Measurements from ENCODE around the gene CNOT9.

The CNOT9 gene

GRCh38 chr2:218577482-218578220 lies 9.0 kb downstream of the CNOT9 start:
- no peak for DNase-seq

DNA sequence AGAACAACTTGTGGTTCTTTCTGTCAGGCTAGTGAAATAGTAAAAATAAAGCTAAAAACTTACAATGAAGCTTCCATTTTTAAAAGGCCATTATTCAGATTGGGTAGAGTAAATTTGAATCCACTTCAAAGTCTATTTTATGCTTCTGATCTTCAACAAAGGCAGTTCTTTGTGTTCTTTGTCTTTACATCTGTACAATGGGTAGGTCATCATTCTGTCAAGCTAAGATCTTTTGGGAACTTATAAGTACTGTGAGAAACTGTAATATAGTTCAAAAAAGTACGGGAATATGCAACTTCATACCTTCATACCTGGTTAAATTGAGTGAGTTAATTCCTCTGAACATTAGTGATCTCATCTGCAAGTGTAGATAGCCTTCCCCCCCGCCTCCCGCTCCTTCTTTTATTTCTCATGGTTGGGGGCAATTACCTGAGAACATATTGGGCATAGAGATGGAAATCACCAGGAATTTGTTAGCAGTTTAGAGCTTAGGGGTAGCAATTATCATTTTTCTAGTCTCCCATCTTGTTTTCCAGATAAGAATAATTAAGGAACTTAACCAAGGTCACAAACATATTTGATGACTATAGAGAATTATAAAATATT lies 9.7 kb downstream of the CNOT9 start:
- DNase-seq: no peak

DNA sequence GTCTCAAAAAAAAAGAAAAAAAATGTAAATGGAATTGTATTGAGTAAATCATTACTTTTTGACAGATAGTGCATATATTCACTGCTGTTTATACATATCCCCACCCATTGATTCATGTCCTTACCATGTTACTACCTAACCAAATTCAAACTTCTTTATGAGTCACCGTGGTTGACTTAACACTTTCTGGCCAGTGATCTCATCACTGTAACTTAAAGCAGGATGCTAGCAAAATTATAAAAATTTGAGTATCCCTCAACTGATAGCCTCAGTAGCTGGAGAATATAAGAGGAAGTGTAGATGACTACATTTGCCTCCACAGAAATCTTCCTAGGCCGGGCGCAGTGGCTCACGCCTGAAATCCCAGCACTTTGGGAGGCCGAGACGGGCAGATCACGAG lies 13.4 kb downstream of the CNOT9 start:
- no peak for DNase-seq

GRCh38 chr2:218583983-218584850 lies 15.6 kb downstream of the CNOT9 start:
- DNase-seq: no peak

- no peak for DNase-seq
Measured at GRCh38 chr2:218585541-218585940, 16.9 kb downstream of the CNOT9 start.

- DNase-seq: peak in 3 of 51 donors; percentile 8 to 22 (median 10)
Measured at GRCh38 chr2:218605432-218605831, 36.8 kb downstream of the CNOT9 start.

GRCh38 chr2:218607436-218608115 lies 38.9 kb downstream of the CNOT9 start, which contains the start of gene PLCD4:
PLCD4 (plus strand) TSS chr2:218607899; CDS start chr2:218615740, 7,841 bp downstream.
- DNase-seq: peak in 8 of 51 donors; percentile 2 to 16 (median 10)

- no peak for DNase-seq
Measured at GRCh38 chr2:218615868-218616315, 47.3 kb downstream of the CNOT9 start.

DNA sequence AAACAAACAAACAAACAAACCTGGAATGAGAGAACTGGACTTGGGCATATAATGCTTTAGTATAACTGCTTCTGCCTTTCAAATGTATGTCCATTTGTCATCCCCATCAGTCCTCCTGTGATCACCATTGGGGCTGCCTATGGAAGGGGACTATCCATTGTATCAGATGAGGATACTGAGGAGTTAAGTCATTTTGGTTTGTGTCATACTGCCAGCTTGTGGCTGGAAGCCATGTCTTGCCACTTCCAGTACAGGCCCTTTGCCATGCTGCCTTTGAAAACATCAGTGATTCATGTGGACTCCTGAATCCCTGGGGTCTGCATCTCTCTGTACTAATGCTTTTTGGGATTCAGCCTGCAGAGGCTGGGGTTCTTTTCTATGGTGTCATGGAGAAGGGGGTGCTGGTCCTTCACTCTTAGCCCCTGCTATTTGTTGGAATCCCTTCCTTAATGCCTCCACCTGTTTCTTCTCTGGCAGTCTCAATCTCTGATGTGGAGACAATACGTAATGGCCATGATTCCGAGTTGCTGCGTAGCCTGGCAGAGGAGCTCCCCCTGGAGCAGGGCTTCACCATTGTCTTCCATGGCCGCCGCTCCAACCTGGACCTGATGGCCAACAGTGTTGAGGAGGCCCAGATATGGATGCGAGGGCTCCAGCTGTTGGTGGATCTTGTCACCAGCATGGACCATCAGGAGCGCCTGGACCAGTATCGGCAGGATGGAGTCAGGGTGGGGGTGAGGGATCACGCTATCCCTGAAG lies 49.6 kb downstream of the CNOT9 start:
- no peak for DNase-seq

DNA sequence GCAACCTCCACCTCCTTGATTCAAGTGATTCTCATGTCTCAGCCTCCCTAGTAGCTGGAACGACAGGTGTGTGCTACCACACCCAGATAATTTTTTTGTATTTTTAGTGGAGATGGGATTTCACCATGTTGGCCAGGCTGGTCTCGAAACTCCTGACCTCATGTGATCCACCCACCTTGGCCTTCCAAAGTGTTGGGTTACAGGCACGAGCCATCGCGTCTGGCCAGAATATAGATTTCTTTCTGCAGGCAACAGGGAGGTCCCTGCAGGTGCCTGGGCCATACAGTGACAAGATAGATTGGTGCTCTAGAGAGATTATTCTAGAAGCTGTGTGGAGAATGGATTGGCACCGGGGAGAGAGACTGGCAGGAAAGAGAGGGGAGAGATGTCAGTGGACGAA lies 52.4 kb downstream of the CNOT9 start:
- DNase-seq: no peak

GRCh38 chr2:218622606-218623365 lies 54.1 kb downstream of the CNOT9 start:
- DNase-seq: no peak

DNA sequence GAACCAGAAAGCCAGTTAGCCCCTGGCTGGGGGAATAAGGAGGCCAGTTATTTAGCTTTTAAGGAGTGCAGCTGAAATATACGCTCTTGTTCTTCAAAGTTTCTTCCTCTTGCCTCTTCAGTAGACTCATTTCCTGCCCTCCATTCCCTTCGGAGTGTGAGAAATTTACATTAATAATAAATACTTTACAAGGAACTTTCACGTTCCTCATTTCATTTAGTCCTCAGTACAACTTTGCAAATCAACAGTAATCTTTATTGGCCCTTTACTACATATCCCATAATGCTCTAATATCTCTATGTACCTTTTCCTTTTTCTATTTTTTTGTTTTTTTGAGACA lies 54.7 kb downstream of the CNOT9 start:
- no peak for DNase-seq

- DNase-seq: no peak
Measured at GRCh38 chr2:218626369-218626768, 57.7 kb downstream of the CNOT9 start.

DNA sequence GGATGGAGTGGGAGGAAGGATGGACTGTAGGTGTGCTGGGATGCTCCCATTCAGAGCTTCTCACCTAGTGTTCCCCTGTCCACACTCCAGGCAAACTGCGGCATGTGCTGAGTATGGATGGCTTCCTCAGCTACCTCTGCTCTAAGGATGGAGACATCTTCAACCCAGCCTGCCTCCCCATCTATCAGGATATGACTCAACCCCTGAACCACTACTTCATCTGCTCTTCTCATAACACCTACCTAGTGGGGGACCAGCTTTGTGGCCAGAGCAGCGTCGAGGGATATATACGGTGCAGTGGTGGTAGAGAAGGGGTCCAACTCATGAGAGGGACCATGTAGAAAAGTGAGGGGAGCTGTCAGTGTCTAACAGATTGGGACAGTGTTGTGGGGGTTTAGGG lies 59.3 kb downstream of the CNOT9 start:
- DNase-seq: no peak

DNA sequence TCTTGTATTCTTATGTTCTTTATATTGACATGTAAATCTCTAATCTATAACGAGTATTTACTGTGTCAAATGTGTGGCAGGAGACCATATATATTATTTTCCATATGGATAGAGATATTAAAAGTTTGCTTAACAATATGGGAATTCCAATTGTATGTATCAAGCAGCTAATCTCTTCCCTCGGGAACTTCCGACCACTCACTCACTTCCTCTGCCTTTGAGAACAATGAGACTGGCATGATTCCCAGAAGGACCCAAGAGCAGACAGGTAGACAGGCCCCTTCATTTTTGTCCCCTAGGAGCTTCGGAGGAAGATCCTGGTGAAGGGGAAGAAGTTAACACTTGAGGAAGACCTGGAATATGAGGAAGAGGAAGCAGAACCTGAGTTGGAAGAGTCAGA lies 63.2 kb downstream of the CNOT9 start:
- DNase-seq: no peak

GRCh38 chr2:218635719-218636118 lies 67.1 kb downstream of the CNOT9 start:
- no peak for DNase-seq

DNA sequence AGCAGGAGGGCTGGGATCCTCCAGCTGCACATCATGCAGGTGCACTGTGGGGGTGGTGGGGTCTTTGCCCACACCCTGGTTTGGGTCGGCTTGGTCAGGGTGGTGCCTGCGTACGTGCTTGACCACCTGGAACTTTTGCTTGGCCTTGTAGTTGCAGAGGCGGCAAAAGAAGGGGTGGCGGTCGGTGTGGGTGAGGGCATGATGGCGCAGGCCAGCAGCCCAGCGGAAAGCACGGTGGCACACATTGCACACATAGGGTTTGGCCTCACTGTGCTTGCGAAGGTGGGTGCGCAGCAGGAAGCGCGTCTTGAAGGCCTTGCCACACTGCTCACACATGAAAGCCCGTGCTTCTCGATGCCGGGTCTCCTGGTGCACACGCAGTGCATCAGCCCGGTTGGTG lies 69.7 kb downstream of the CNOT9 start:
- no peak for DNase-seq

GRCh38 chr2:218642121-218642656 lies 73.5 kb downstream of the CNOT9 start:
- no peak for DNase-seq

DNA sequence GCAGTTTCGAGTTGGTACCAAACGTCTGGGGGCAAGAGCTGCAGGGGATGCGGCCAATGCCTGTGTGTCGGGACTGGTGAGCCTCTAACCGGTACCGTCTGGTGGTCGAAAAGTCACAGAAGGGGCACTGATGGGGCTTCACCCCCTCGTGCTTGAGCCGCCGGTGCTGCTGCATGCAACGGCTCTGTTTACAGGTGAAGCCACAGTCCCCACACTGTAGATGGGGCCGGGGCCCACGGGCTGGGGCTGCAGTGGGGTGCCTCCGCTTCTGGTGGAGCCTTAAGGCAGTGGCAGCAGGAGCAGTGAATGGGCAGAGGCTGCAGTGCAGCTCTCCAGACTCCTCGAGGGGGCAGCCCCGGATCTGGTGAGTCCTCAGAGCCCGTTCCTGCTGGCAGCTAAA lies 74.1 kb downstream of the CNOT9 start:
- no peak for DNase-seq

- DNase-seq: no peak
Measured at GRCh38 chr2:218643751-218644310, 75.2 kb downstream of the CNOT9 start.
